ENCODE data around the gene SH2D6. TPM values are rescaled to one million over a fixed set of nuclear protein-coding genes. Genes with fewer than 3 reads are reported as not detected.

SH2D6 gene
- polyA plus RNA-seq (not detected in 2 replicates), polyA minus RNA-seq (0.97 TPM in 1 of 2 replicates, not detected in the other)

DNA sequence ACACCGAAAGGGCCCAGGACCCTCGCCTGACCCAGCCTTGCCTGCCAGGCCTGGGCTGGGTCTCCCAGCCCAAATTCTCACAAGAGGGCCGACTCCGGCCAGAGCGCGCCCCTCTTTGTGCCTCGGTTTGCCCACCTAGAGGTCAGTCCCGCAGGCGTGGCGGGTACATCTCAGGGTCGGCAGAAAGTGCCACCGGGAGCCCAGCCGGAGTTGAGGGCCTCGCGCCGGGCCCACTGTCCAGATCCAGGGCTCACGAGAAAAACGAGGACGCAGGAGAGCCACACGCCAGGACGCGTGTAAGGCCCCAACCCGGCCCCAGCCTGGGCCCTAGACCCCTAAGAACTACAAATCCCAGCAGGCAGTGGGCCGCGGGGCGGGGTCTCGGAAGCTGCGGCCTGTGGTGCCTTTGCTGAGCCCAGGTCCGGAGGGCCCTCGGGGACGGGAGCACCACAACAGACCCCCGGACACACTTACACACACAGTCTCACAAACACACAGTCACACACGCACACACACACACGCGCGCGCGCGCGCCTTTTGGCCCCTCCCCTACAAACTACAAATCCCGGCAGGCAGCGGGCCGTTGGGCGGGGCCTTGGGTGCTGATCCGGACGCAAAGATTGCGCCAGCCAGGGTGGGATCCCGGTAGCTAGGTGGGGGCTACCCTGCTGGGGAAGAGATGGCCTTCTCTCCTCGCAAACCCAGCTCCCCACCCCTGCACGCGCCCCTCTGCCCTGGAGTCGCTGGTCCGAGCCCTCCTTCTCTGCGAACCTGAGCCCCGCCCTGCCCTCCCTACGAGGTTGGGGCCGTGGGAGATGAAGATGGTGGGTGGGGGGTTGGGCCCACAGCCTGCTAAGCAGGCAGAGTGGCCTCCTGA, at the start of gene SH2D6:
Gene SH2D6, plus strand, starts transcription at position 583 of the 877 bp plus-strand sequence. CDS start 10,752 bp downstream, outside the sequence.
- H4K20me1 ChIP-seq (ENCODE audit: insufficient read depth), result no peaks in the 10 kb centered on the region
- peaks cover 9% of the 10 kb centered on the region for H3K27me3 ChIP-seq (ENCODE audit: insufficient read depth, low read depth, low read length)
- H3F3A ChIP-seq (ENCODE audit: insufficient read depth, low read length, poor library complexity, severe bottlenecking), result no peaks in the 10 kb centered on the region
- TF ChIP-seq SMC3 (conservative IDR thresholded peaks at IDR 0.05; ENCODE audit: poor library complexity) (no peak), POLR2AphosphoS5 (IDR thresholded peaks at IDR 0.05) (peak; percentile 87), RAD21 (conservative IDR thresholded peaks at IDR 0.05) (peak; percentile 29), TAF1 (IDR thresholded peaks at IDR 0.05; ENCODE audit: low read depth) (no peak), EZH2 (IDR thresholded peaks at IDR 0.05; ENCODE audit: borderline replicate concordance, insufficient read depth, low read length, poor library complexity, severe bottlenecking) (no peak), EP300 (conservative IDR thresholded peaks at IDR 0.05; ENCODE audit: poor library complexity, severe bottlenecking) (no peak), MXI1 (conservative IDR thresholded peaks at IDR 0.05; ENCODE audit: poor library complexity, severe bottlenecking) (peak; percentile 54)
- TF ChIP-seq, protein P1, sequence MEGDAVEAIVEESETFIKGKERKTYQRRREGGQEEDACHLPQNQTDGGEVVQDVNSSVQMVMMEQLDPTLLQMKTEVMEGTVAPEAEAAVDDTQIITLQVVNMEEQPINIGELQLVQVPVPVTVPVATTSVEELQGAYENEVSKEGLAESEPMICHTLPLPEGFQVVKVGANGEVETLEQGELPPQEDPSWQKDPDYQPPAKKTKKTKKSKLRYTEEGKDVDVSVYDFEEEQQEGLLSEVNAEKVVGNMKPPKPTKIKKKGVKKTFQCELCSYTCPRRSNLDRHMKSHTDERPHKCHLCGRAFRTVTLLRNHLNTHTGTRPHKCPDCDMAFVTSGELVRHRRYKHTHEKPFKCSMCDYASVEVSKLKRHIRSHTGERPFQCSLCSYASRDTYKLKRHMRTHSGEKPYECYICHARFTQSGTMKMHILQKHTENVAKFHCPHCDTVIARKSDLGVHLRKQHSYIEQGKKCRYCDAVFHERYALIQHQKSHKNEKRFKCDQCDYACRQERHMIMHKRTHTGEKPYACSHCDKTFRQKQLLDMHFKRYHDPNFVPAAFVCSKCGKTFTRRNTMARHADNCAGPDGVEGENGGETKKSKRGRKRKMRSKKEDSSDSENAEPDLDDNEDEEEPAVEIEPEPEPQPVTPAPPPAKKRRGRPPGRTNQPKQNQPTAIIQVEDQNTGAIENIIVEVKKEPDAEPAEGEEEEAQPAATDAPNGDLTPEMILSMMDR (IDR thresholded peaks at IDR 0.05; ENCODE audit: poor library complexity, severe bottlenecking), result no peak
- TF ChIP-seq, protein P2, sequence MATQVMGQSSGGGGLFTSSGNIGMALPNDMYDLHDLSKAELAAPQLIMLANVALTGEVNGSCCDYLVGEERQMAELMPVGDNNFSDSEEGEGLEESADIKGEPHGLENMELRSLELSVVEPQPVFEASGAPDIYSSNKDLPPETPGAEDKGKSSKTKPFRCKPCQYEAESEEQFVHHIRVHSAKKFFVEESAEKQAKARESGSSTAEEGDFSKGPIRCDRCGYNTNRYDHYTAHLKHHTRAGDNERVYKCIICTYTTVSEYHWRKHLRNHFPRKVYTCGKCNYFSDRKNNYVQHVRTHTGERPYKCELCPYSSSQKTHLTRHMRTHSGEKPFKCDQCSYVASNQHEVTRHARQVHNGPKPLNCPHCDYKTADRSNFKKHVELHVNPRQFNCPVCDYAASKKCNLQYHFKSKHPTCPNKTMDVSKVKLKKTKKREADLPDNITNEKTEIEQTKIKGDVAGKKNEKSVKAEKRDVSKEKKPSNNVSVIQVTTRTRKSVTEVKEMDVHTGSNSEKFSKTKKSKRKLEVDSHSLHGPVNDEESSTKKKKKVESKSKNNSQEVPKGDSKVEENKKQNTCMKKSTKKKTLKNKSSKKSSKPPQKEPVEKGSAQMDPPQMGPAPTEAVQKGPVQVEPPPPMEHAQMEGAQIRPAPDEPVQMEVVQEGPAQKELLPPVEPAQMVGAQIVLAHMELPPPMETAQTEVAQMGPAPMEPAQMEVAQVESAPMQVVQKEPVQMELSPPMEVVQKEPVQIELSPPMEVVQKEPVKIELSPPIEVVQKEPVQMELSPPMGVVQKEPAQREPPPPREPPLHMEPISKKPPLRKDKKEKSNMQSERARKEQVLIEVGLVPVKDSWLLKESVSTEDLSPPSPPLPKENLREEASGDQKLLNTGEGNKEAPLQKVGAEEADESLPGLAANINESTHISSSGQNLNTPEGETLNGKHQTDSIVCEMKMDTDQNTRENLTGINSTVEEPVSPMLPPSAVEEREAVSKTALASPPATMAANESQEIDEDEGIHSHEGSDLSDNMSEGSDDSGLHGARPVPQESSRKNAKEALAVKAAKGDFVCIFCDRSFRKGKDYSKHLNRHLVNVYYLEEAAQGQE (IDR thresholded peaks at IDR 0.05; ENCODE audit: borderline replicate concordance), result peak; percentile 5
- H3K27ac ChIP-seq (ENCODE audit: low read length), result peak within 1 kb of the TSS; percentile 78
- no peaks in the 10 kb centered on the region for H3K36me3 ChIP-seq (ENCODE audit: insufficient read depth, low read length)
- H3K79me2 ChIP-seq (replicated peaks; ENCODE audit: insufficient read depth, low read length), result no peaks in the 10 kb centered on the region
- H3K4me2 ChIP-seq (ENCODE audit: low read length), result peak within 1 kb of the TSS; percentile 91
- H3K9me2 ChIP-seq (ENCODE audit: insufficient read depth, low read length), result no peaks in the 10 kb centered on the region
- no peaks in the 10 kb centered on the region for H3K9me3 ChIP-seq (ENCODE audit: low read length)
- peak within 1 kb of the TSS; percentile 89 for H2AFZ ChIP-seq (ENCODE audit: low read depth, low read length)
- H3K4me3 ChIP-seq (ENCODE audit: low read length), result peak within 1 kb of the TSS; percentile 76
- peak within 1 kb of the TSS; percentile 85 for H3K9ac ChIP-seq (ENCODE audit: low read length)

DNA sequence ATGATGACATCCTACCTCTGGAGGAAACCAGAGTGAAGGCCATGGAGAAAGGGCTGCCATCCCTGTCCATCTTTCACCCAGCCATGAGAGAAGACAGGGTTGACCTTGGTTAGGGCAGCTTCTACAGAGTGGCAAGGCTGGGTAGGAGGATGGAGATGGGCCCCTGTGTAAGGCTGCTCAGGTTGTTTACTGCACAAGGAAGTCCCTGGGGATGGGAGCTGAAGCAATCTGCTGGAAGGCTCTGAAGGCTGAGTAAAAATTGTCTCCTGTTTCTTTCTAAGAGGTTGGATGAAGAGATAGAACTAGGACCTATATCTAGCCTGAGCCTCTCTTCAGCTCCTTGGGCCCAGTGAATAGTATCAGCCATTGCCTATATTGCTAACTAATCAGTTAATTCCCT, 49.6 kb upstream of the SH2D6 start:
- Histone ChIP-seq H3K36me3 (ENCODE audit: insufficient read depth, low read length) (no peaks in the 10 kb centered on the region), H3K9me2 (ENCODE audit: insufficient read depth, low read length) (no peaks in the 10 kb centered on the region), H2AFZ (ENCODE audit: low read depth, low read length) (no peak overlapping the region), H3K9ac (ENCODE audit: low read length) (no peak overlapping the region), H3K9me3 (ENCODE audit: low read length) (no peaks in the 10 kb centered on the region), H3K27me3 (ENCODE audit: insufficient read depth, low read depth, low read length) (no peaks in the 10 kb centered on the region), H3K79me2 (replicated peaks; ENCODE audit: insufficient read depth, low read length) (no peaks in the 10 kb centered on the region), H3K4me2 (ENCODE audit: low read length) (no peak overlapping the region), H3K4me3 (ENCODE audit: low read length) (no peak overlapping the region), H3F3A (ENCODE audit: insufficient read depth, low read length, poor library complexity, severe bottlenecking) (no peaks in the 10 kb centered on the region), H4K20me1 (ENCODE audit: insufficient read depth) (no peaks in the 10 kb centered on the region), H3K27ac (ENCODE audit: low read length) (no peak overlapping the region)
- TF ChIP-seq POLR2AphosphoS5 (IDR thresholded peaks at IDR 0.05) (no peak), EP300 (conservative IDR thresholded peaks at IDR 0.05; ENCODE audit: poor library complexity, severe bottlenecking) (no peak), RAD21 (conservative IDR thresholded peaks at IDR 0.05) (no peak), EZH2 (IDR thresholded peaks at IDR 0.05; ENCODE audit: borderline replicate concordance, insufficient read depth, low read length, poor library complexity, severe bottlenecking) (no peak), SMC3 (conservative IDR thresholded peaks at IDR 0.05; ENCODE audit: poor library complexity) (no peak), TAF1 (IDR thresholded peaks at IDR 0.05; ENCODE audit: low read depth) (no peak), MXI1 (conservative IDR thresholded peaks at IDR 0.05; ENCODE audit: poor library complexity, severe bottlenecking) (no peak)
- TF ChIP-seq, protein P1 (IDR thresholded peaks at IDR 0.05; ENCODE audit: poor library complexity, severe bottlenecking), result no peak
- TF ChIP-seq, protein P2 (IDR thresholded peaks at IDR 0.05; ENCODE audit: borderline replicate concordance), result no peak
